AML-193 (cell line): ENCODE measurements around the gene LARGE1.
"Not testable (repeated sequence)": the region's sequence is repeated elsewhere in the genome, so short reads cannot be mapped to it uniquely, and the experiment has no call there.

Experiments used
- DNase-seq, 2 experiments: peaks; one replicate each; lab custom pipeline; 2025; lab: John Stamatoyannopoulos, UW

The LARGE1 gene

DNA sequence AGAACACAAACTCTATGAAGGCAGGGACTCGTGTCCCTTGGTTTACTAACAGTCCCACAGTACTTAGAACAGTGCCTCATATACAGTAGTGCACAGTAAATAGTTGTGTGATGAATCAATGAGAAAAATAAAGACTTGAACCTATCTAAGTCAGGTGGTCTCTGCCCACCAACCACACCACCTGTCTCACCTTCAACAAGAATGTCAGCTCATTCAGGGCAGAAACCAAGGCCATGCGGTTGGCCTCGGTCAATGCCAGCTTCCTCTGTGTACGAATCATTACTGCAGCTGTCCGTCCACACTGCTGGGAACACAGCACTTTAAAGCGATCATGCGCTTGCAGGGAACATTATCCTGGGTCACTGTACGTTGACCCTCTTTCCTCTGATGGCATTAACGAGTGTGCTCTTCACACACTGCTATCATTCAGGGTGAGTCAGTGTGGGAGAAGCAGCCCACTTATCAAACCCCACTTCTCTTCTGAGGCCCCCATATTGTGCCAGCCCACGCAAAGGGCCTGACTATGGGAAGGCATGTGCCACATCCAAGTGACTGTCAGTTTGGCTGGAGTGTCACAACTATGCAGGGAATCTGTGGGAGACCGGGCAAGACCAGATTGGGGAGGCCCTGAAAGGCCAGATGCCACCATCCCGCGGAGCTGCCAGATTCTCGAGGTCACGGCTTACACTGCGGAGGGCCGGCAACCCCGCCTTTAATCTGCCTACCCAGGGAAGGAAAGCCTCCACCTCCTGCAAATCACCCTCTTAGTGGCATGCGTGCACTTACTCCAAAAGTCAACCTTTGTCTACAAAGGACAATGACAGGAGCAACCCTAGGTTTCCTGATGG, 36.1 kb downstream of the LARGE1 start:
- no peak for DNase-seq

- DNase-seq, result no peak
These were observed 36.7 kb downstream of the LARGE1 start for GRCh38 chr22:33883561-33883960.

GRCh38 chr22:33882991-33883390, 37.3 kb downstream of the LARGE1 start:
- no peak for DNase-seq

DNA sequence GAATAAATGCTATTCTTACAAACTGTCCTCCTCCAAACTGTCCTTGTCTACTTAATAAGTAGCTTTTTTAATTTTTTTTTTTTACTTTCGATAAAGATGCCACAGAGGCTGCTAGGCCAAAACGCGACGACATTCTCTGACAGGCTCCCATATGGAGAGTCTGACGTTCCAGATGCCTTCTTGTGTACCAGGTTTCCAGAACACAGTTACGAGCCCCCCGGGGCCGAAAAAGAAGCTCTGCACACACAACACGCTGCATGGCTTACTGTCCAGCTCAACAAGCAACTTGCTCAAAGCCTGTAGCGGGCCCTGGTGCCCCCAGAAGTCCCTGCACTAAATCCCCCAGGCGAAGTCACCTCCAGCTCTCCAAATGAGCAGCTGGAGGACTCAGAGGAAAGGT, 39.3 kb downstream of the LARGE1 start:
- DNase-seq, result no peak

DNA sequence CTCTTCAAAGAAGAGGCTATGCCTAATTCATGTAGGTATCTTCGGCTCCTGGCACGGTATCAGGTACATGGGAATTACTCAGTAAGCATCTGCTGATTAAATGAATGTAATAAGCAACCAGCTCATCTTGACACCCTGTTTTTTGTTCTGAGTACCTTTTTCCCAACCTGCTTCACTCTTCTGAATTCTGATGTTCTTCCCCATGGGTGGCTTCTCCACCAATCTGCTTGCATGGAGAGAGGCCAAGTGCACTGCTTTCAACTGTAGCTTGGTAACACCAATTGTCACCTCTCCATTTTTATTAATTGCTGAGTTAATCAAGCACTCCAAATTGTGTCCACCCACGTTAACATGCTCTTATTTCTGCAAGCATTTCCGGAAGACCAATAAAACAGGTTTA, 40.5 kb downstream of the LARGE1 start:
- DNase-seq, result no peak

DNA sequence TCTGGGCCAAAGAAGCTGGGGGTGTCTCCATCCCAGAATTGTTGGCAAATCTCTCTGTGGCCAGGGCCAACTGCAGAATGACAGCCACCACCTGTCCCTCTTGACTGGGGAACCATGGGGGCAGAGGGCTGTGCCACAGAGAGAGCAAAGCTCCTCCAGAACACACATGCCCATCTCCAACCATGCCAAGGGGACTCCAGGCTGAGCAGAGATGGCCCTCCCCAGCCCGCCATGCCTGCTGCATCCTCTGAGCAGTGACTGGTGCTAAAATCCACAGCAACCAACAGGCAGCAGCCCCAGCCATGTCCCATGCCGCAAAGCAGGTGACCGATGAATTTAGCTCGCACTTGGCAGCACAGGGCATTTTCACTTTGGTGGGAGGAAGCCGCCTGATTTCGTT, 45.0 kb downstream of the LARGE1 start:
- DNase-seq, result no peak

DNA sequence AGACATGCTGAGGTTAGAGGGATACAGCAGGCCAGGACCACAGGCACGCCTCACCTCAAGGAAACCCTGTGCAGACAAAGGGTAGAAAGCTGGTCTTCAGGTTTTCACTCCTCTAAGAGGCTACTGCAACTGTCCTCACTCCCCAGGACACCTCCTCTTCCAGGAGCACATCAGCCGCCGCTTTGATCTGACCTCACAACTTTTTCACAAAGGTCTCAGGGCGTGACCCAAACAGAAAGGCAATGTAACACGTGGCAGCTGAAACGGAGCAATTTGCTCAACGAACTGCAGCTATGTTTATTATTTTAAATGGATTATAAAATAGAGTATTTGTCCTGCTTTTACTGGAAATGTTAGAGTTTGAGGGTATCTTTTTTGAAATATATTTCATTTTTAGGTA, 46.1 kb downstream of the LARGE1 start:
- no peak for DNase-seq

GRCh38 chr22:33873666-33874065, 46.6 kb downstream of the LARGE1 start:
- no peak for DNase-seq

DNA sequence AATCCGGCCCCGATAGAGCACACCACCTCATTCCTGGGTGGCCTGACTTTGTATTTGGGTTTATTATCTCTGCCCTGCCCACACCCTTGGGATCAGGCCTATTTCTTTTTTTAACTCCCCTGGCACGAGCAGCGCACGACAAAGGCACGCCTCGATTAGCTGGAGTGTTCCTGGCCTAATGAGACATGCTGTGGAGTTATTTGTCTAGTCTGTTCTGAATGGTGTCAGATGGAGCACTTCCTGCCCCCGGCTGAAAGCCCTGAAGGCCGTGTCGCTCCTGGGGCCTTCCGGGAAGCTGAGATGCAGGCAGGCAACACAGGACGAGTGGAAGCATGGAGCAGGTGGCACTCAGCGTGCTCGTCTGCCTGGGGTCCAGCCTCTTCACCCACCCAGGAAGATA, 47.1 kb downstream of the LARGE1 start:
- no peak for DNase-seq

DNA sequence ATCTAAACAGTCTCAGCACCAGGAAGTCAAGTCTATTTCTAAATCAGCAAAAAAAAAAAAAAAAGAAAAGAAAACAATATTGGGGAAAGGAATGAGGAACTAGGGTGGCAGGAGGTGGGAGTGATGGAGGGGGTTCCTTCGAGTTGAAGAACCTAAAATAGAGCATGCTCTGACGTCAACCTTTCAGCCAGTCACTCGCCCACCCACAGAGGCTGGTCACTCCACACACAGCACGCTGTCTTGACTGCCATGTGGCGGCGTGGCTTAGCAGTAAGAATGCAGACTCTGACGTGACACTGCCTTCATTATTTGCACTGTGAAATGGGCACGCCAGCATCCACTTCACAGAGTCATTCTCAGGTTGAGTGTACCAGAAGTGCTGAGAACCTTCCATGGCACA, 48.3 kb downstream of the LARGE1 start:
- DNase-seq, result no peak

GRCh38 chr22:33869946-33870345, 50.3 kb downstream of the LARGE1 start:
- no peak for DNase-seq

GRCh38 chr22:33867971-33868370, 52.3 kb downstream of the LARGE1 start:
- no peak for DNase-seq

DNA sequence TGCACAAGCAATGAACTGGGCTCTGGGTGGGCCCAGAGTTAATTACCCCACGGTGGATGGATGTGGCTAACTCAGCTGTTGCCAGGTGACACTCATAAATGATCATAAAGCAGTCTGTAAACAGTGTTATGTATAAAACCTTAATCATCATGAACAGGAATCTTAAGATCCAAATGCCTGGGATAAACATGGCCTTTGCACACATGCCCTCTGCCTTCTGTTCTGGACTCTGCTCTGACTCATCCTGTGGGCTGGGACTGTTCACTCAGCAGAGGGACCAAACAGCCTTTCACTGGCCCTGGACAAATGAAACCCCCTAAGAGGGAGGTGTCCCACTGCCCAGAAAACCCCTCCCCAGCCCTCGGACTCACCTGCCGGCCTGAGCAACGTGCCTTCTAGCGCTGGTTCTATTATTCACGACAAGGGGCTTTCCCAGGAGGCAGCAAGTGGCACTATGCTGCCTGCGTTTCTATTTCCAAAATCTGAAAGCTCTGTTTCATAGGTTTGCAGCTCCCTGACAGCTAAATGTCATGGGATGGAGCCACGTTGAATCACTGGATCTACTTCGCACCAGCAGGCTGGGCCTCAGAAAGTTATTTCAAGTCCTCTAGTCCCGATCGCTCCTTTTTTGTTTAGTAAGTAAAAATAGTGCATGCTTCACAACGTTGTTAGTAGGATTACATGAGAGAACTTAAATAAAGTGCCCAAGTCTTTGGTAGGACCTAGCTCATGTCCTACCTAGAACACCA, 53.0 kb downstream of the LARGE1 start:
- no peak for DNase-seq

GRCh38 chr22:33866511-33866910, 53.8 kb downstream of the LARGE1 start:
- DNase-seq, result no peak

DNA sequence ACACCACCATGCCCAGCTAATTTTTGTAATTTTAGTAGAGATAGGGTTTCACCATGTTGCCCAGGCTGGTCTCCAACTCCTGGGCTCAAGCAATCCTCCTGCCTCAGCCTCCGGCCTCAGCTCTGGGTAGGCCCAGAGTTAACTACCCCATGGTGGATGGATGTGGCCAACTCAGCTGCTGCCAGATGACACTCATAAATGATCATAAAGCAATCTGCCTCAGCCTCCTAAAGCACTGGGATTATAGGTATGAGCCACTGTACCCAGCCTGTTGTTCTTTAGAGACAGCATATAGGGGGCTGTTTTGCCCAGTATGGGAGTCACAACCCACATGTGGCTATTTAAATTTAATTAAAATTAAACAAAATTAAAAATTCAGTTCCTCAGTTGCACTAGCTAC, 54.3 kb downstream of the LARGE1 start:
- no peak for DNase-seq

DNA sequence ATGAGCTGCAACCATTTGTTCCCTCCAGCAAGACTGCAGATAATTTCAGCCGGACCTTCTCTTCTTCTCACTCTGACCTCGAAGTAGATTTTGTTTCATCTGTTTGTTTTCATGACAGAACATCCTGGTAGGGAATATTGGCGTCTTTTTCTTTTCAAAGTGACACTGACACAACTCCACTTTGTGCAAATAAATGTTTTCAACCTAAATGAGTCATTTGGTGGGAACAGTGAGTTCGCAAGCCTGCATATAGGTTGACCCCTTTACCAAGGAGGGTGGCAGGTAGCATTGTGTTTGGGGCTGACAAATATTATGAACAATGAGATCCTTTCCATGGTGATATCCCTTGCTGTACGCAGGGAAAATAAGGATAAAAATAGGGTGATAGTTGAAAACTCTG, 55.0 kb downstream of the LARGE1 start:
- DNase-seq, result no peak

- no peak for DNase-seq
These were observed 55.5 kb downstream of the LARGE1 start for GRCh38 chr22:33864723-33865130.

- DNase-seq, result no peak
These were observed 58.9 kb downstream of the LARGE1 start for GRCh38 chr22:33861216-33861875.

- no peak for DNase-seq
These were observed 59.9 kb downstream of the LARGE1 start for GRCh38 chr22:33860386-33860785.

- no peak for DNase-seq
These were observed 61.0 kb downstream of the LARGE1 start for GRCh38 chr22:33859311-33859710.

- DNase-seq, result not testable (repeated sequence)
These were observed 61.6 kb downstream of the LARGE1 start for GRCh38 chr22:33858653-33859052.

- DNase-seq, result not testable (repeated sequence)
These were observed 62.5 kb downstream of the LARGE1 start for GRCh38 chr22:33857767-33858166.

- no peak for DNase-seq
These were observed 65.6 kb downstream of the LARGE1 start for GRCh38 chr22:33854724-33855123.
